Fibroblast of the aortic adventitia (primary cell): ENCODE measurements around the gene SLC25A20. TPM values are rescaled to one million over a fixed set of nuclear protein-coding genes. Genes with fewer than 3 reads are reported as not detected.
"Not testable (repeated sequence)": the region's sequence is repeated elsewhere in the genome, so short reads cannot be mapped to it uniquely, and the experiment has no call there.

ENCODE experiments used
- DNase-seq: peaks from one replicate; pipeline ENCODE4 v3.0.0-alpha.2; 2010; ENCODE audit warnings: low read depth
- H3K4me3 ChIP-seq: 2 replicates; pipeline ENCODE4 v1.5.1; 2011; ENCODE audit warnings: low read depth, mild to moderate bottlenecking, control low read depth, low read length, moderate library complexity
- total RNA-seq: library from RNA; depleted of rRNA; stranded (reverse); fragments of >200 nt; gene quantifications from 2 replicates; pipeline ENCODE4 v1.2.3, GENCODE V29; 2012; ENCODE audit warnings: low replicate concordance
- TF ChIP-seq, protein P1 (sequence below): IDR thresholded peaks from 2 replicates; pipeline ENCODE4 v1.5.1; 2011; ENCODE audit warnings: mild to moderate bottlenecking, low read length, control low read depth, inconsistent platforms; ENCODE audit not compliant: insufficient read depth

SLC25A20 gene
- total RNA-seq, 1 donor, result 20.9 TPM

- TF ChIP-seq, protein P1, sequence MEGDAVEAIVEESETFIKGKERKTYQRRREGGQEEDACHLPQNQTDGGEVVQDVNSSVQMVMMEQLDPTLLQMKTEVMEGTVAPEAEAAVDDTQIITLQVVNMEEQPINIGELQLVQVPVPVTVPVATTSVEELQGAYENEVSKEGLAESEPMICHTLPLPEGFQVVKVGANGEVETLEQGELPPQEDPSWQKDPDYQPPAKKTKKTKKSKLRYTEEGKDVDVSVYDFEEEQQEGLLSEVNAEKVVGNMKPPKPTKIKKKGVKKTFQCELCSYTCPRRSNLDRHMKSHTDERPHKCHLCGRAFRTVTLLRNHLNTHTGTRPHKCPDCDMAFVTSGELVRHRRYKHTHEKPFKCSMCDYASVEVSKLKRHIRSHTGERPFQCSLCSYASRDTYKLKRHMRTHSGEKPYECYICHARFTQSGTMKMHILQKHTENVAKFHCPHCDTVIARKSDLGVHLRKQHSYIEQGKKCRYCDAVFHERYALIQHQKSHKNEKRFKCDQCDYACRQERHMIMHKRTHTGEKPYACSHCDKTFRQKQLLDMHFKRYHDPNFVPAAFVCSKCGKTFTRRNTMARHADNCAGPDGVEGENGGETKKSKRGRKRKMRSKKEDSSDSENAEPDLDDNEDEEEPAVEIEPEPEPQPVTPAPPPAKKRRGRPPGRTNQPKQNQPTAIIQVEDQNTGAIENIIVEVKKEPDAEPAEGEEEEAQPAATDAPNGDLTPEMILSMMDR, result no peak
- no peak overlapping the region for H3K4me3 ChIP-seq
- DNase-seq, result peak; percentile 53
Measured at GRCh38 chr3:48926425-48927392, 28.0 kb upstream of the SLC25A20 start.

DNA sequence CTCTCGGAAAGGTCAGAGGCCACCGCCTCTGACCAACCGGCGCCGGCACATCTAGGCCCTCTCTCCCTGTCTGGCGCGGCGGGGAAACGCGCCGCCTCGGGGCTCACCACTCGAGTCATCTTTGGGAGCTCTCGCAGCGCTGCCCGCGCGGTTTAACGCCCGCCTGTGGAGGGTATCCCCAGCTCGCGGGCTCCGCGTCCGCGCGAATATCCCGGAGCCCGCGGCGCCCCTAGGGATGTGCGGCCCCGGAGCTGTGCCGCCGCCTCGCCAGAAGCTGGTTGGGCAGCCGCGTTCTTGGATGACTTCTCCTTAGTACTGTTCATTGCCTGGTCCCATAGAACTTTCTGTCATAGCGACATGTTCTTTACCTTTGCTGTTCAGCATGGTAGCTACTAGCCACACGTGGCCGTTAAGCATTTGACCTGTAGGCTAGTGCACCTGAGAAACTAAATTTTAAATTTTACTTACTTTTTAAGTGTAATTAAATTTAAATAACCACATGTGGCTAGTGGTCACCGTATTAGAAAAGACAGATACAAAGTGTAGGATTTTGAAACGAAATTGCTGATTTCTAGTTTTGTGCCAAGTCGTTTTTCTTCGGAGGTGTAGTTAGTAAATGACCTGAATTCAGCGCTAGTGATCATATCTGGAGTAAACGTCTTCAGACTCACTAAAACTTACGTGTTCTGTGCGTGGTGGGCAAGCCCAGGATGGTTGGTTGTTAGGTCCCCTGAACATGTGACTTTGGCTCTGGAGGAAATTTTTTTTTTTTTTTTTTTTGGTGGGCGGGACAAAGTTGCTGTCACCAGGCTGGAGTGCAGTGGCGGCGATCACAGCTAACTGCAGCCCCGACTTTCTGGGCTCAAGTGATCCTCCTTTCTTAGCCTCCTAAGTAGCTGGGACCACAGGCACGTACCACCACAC is 20.8 kb upstream of the SLC25A20 start:
- DNase-seq, result peak; percentile 48
- TF ChIP-seq, protein P1, result no peak
- peak overlapping the region; percentile 86 for H3K4me3 ChIP-seq

- TF ChIP-seq, protein P1, result no peak
- peak within 1 kb of the TSS; percentile 86 for H3K4me3 ChIP-seq
- DNase-seq, result peak; percentile 92
Measured at GRCh38 chr3:48918388-48919214, 19.9 kb upstream of the SLC25A20 start, which contains the start of gene ARIH2. ARIH2 (plus strand) TSS chr3:48918842; CDS start chr3:48927559, 8,717 bp downstream.

GRCh38 chr3:48915296-48915695 is 16.6 kb upstream of the SLC25A20 start:
- no peak for DNase-seq
- TF ChIP-seq, protein P1, result no peak

GRCh38 chr3:48907026-48907425 is 8.3 kb upstream of the SLC25A20 start:
- DNase-seq, H3K4me3 ChIP-seq: not testable (repeated sequence)

More at GRCh38 chr3:48915296-48915695, 16.6 kb upstream of the SLC25A20 start:
- H3K4me3 ChIP-seq, result no peak overlapping the region

- DNase-seq, result no peak
- no peak overlapping the region for H3K4me3 ChIP-seq
Measured at GRCh38 chr3:48899273-48899672, 591 bp upstream of the SLC25A20 start.

More at GRCh38 chr3:48899273-48899672, 591 bp upstream of the SLC25A20 start:
- TF ChIP-seq, protein P1, result no peak
